Upper lobe of left lung (tissue), 4 donors: ENCODE results near the gene CALY.

Experiments
- CTCF ChIP-seq, 6 experiments: fragments of 450-650 bp in 4 of 6; fragments of 200-600 bp in 2 of 6; sonication (generic) in 2 of 6; IDR thresholded peaks; one replicate each; pipeline ENCODE4 v1.5.1; 2016 to 2019; ENCODE audit warnings: antibody characterized with exemption in 6 of 6
- EP300 ChIP-seq, 4 donors: sonication (generic); formaldehyde crosslinking; IDR thresholded peaks; one replicate each; pipeline ENCODE4 v1.5.1; 2017; ENCODE audit warnings: antibody characterized with exemption in 4 of 4, control low read depth in 2 of 4
- POLR2A ChIP-seq, 4 donors: fragments of 450-650 bp; IDR thresholded peaks; one replicate each; pipeline ENCODE4 v1.5.1; 2016 to 2017; ENCODE audit warnings: antibody characterized with exemption in 4 of 4, mild to moderate bottlenecking in 2 of 4
- POLR2AphosphoS5 ChIP-seq, 2 donors: sonication (generic); formaldehyde crosslinking; IDR thresholded peaks; one replicate each; pipeline ENCODE4 v1.5.1; 2017; ENCODE audit warnings: antibody characterized with exemption in 2 of 2

GRCh38 chr10:133285217-133285616, 51.5 kb downstream of the CALY start:
- TF ChIP-seq CTCF (IDR thresholded peaks at IDR 0.05), result no peak
- no peak for TF ChIP-seq POLR2AphosphoS5 (IDR thresholded peaks at IDR 0.05)
- no peak for TF ChIP-seq POLR2A (IDR thresholded peaks at IDR 0.05)
- no peak for TF ChIP-seq EP300 (IDR thresholded peaks at IDR 0.05)
